HG03342 (cell line): ENCODE data around the gene SLC30A1.
"Not testable (repeated sequence)": the region's sequence is repeated elsewhere in the genome, so short reads cannot be mapped to it uniquely, and the experiment has no call there.

Experiments used
- ATAC-seq: cut with Tn5 transposase; IDR thresholded peaks from one replicate; pipeline ENCODE4 v1.9.1; 2021; ENCODE audit warnings: mild to moderate bottlenecking, moderate library complexity; ENCODE audit not compliant: unreplicated experiment

The SLC30A1 gene

GRCh38 chr1:211548321-211549091, 30.5 kb downstream of the SLC30A1 start:
- no peak for ATAC-seq

GRCh38 chr1:211547710-211548109, 31.3 kb downstream of the SLC30A1 start:
- no peak for ATAC-seq

GRCh38 chr1:211546543-211546942, 32.4 kb downstream of the SLC30A1 start:
- ATAC-seq = no peak

- ATAC-seq = no peak
Measured at GRCh38 chr1:211543025-211543424, 35.9 kb downstream of the SLC30A1 start.

GRCh38 chr1:211541720-211542477, 37.1 kb downstream of the SLC30A1 start:
- ATAC-seq = no peak

GRCh38 chr1:211541278-211541677, 37.7 kb downstream of the SLC30A1 start:
- no peak for ATAC-seq

- not testable (repeated sequence) for ATAC-seq
Measured at GRCh38 chr1:211540824-211541223, 38.1 kb downstream of the SLC30A1 start.

- ATAC-seq = no peak
Measured at GRCh38 chr1:211538287-211538686, 40.7 kb downstream of the SLC30A1 start.

GRCh38 chr1:211537253-211537652, 41.7 kb downstream of the SLC30A1 start:
- ATAC-seq = no peak

- no peak for ATAC-seq
Measured at GRCh38 chr1:211536606-211537005, 42.4 kb downstream of the SLC30A1 start.

- no peak for ATAC-seq
Measured at GRCh38 chr1:211535346-211535745, 43.6 kb downstream of the SLC30A1 start.

GRCh38 chr1:211534545-211535291, 44.2 kb downstream of the SLC30A1 start:
- no peak for ATAC-seq

- no peak for ATAC-seq
Measured at GRCh38 chr1:211532088-211532444, 46.9 kb downstream of the SLC30A1 start.

GRCh38 chr1:211531194-211532087, 47.5 kb downstream of the SLC30A1 start:
- no peak for ATAC-seq

- ATAC-seq = no peak
Measured at GRCh38 chr1:211530102-211530501, 48.9 kb downstream of the SLC30A1 start.

- ATAC-seq = no peak
Measured at GRCh38 chr1:211529453-211529852, 49.5 kb downstream of the SLC30A1 start.

GRCh38 chr1:211529011-211529410, 50.0 kb downstream of the SLC30A1 start:
- ATAC-seq = no peak

GRCh38 chr1:211527888-211528287, 51.1 kb downstream of the SLC30A1 start:
- no peak for ATAC-seq

GRCh38 chr1:211527006-211527405, 52.0 kb downstream of the SLC30A1 start:
- peak; percentile 64 for ATAC-seq

- no peak for ATAC-seq
Measured at GRCh38 chr1:211526101-211526500, 52.9 kb downstream of the SLC30A1 start.
